Fibroblast of skin of right biceps (primary cell): ENCODE results near the gene ANKFN1.
"Not testable (repeated sequence)": the region's sequence is repeated elsewhere in the genome, so short reads cannot be mapped to it uniquely, and the experiment has no call there.

Experiments used
- DNase-seq: peaks from one replicate; pipeline ENCODE4 v3.0.0-alpha.2; 2013

Gene ANKFN1

DNA sequence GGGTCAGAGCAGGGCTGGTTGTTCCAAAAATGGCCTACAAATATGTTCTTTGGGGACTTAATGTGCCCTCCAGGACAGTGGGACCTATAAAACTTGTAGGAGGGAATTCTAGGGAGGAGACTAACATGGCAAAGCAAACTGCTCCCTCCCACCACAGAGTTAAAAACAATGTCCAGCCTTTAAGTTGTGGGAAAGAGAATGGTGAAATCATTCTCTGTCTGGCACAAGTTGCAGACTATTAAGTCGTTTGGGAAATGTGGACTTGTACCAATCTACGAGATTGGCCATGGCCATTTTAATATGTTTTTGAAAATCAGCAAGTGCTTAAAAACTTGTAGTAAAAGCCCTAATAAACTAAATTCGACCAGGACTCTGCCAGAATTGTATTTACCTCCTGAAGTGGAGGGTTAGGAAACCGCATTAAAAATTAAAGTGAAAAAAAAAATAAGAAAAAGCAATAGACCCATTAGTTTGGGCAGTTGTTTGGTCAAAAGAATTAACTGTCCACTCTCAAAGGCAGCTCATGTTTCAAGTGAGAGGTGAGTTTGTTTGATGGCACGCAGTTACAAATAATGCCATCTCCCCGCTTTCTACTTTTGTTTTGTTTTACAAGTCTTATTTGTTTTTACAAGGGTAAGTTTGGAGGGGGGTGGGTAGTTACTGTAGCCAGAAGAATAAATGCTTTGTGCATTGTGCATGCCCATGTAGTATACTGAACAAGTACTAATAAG lies 32.4 kb downstream of the ANKFN1 start:
- peak; percentile 54 for DNase-seq

DNA sequence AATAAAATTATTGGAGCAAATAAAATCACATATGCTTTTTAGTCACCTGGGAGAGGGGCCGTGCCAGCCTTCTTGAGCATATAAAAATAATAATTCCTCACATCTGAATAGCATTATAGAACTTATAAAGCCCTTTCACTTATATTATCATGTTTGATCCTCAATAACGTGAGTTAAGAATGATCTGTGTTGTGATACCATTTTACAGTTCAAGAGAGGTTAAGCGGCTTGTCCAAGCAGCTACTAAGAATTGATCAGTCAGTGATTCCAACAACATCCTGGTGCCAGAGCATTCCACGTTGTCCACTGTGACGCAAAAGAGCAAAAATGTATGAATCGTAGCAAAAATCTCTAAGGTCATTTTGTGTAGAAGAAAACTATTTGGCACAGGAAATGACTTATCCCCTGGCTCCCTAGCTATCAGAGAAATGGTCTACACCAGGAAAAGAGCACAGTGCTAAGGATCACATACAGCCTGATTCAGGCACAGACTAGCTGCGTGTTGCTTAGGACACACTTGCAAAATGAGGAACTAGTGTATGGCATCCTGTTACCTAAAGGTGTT lies 33.0 kb downstream of the ANKFN1 start:
- peak; percentile 94 for DNase-seq

DNA sequence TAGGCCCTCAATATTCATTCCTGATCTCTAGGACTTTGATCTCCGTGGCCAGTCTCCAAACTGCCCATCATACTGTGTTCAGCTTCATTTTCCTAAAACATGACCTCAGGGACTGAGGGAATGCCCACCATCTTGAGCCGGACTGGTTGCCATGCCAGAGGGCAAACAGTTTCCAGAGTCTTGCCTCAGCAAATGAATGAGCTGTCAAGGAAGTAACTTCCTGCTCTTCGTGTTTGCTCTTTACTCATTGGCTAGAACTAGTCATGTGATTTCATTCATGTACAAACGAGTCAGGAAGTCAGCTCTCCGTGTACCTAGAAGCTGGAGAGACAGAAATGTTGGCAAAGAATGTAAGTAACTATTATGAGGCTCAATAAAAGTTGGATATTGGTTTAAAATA lies 50.2 kb downstream of the ANKFN1 start:
- peak; percentile 7 for DNase-seq

DNA sequence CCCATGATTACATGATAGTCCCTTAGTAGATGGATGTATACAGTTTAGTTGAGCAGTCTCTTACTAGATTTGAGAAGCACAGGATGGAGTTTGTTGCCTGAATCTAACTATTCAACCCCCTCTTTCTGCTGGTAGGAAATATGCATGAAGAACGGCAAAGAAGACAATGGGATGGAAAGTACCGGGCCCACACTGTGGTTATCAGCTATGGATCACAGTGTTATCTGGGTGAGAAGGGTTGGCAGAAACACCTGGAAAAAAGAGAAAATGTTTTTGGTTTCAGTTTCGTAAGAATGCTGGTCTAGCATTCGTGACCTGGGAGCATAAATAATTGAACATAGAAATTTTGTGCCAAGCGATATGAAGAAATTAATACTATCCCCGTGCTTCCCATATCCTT lies 53.1 kb downstream of the ANKFN1 start:
- no peak for DNase-seq

DNA sequence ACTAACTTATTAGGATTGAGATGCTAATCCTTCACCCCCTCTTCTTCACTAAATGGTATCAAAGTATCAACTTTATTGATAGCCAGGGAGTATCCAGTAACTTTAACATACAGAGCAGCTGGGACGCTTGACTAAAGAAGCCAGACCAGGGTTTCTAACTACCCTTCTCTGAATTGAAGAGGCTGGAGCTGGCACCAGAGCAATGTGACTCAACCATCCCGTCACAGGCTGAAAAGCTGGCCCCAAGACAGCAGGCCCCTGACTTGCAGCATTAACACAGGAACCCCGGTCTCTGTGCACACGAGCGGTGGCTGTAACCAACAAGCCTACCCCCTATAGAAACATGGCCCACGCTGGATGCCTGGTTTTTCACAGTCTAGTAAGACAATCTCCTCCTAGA lies 59.8 kb downstream of the ANKFN1 start:
- DNase-seq = peak; percentile 14

DNA sequence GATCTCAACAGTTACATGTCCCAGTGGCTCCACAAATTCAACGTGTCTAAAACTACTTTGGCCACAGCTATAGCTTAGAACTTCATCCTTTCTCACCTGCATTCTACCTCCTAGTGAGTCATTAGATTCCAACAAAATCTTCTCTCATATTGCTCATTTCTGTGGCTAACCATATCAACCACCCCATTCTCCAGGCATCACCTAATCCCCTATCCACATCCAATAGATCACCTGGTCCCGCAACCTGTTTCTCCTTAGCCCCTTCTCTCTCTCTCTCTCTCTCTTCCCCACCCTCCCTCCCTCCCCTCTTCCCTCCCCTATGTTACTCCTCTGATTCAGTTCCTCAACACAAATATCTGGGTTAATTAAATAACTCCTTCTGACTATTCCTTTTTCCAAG lies 64.6 kb downstream of the ANKFN1 start:
- DNase-seq = no peak

DNA sequence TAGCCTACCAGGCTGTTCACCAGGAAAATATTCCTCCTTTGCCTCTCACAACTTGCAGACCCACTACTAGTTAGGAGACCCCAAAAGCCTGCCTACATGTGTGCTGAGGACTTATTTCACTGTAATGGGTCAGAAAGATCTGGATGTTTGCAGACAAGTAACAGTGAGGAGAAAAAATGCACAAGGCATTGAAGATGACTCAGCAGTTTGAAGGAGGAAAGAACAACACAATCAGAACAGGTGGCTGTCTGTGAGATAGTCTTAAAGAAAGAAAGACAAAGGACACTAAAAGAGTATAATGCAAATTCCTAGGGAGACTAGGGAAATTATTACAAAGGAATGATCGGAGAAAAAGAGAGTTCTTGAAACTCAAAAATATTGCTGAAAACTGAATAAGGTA lies 69.0 kb downstream of the ANKFN1 start:
- no peak for DNase-seq

DNA sequence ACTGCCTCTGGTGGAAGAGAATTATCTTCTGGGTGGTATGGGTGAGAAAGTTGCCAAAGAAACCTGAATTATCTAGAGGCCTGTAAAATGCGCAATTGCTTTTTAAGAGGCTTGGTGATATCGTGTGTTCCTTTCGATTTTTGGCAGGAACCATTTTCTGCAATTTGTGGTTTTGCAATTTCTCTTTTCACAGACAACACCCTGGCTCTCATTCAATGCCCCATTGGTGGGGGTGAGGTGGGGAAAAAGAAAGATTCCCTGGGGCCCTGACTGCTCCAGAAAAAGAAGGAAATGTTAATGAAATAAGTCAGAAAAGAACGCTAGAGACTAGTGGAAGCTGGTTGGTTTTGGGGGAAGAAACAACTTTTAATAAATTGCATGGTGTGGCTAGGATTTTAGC lies 77.4 kb downstream of the ANKFN1 start:
- peak; percentile 69 for DNase-seq

DNA sequence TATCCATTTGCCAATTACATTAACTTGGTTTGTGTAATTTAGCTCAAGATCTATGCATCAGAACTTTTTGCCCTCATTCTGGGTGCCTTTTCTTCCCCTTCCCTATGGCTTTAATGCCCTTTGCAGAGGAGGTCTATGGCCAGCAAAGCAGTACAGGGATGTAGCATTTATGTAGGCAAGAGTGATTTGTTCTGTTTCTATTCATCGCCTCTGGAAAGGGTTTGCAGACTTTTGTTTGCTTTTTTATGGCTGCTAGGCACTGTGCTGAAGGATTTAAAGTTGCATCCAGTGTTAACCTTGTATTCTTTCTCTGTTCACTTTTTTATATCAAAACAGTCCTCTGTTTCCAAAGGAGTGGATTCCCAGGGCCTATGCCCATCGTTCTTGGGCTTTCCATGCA lies 78.0 kb downstream of the ANKFN1 start:
- DNase-seq = no peak

DNA sequence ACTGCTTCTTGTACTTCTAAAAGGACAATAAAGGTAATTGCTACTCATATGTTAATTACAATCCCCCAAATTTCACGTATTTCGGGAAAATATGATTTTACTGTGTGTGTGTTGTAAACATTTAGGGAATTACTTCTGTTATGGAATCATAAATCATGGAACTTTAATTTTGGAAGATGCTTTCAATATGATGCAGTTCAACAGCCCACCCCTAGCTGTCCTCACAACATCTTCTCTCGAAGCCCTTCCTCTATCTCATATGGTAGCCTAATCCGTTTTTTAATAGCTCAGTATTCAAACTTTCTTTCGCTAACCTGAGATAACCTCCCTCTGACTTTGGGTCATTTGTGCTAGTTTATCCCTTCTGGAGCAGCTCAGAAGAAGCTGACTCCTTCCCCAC lies 78.4 kb downstream of the ANKFN1 start:
- no peak for DNase-seq

DNA sequence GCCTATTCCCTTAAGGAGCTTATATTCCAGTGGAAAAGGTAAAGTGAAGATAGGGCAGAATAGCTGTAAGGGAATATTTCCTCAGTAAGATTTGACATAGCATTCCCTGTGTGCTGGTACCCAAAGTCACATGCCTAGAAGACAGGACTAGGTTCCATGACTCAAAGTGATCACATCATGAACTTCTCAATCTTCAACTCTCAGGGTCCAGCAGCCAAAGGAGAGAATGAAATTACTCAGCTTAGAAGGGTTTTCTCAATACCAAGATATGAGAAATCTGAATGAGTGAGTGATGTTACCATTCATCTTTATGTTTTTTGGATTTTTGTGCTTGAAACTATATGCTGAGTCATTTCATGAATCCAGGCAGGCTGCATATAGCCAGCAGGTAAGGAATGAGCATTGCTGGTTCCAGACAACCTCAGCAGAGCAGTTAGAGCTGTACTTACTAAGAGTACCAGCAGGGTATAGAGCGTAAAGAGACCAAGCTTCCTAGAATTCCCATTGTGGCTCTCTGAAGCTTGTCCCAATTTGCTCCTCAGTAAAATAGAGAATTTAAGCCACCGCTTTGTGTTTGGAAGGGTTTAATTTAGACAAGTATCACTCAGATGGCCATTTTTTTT lies 91.1 kb downstream of the ANKFN1 start:
- peak; percentile 2 for DNase-seq

DNA sequence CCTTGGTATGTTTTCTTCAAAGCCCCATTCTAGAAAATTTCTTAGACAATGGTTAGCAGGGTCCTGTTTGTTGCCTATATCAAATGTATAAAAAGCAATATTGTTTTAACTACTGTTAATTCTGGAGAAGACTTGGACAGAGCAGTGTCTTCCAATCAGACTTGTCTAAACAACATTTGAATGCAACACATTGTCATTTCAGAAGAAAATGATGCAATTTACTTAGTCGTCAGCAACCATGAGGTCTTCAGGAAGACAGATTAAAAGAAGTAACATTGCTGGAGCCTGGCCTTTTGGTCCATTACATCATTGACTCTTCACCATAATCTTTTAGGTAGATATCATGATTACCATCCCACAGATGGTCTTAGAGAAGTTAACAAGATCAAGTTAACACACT lies 94.5 kb downstream of the ANKFN1 start:
- no peak for DNase-seq

DNA sequence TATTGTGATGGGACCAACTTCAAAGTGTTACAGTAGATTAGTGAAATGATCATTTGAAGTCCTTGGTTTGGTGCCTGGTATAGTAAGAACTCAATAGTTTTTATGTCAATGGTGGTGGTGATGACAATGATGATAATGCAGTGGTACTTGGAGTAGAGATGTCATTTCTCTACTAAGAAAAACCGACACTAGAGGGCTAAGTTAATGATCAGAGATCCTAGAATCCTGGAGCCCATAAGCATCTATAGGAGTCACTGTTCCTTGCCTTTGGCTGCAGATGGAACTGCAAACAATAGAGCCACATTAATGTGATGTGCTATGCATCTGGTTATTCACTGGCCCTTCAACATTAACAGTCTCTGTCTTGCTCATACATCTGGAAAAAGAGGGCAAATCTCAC lies 103.8 kb downstream of the ANKFN1 start:
- no peak for DNase-seq

DNA sequence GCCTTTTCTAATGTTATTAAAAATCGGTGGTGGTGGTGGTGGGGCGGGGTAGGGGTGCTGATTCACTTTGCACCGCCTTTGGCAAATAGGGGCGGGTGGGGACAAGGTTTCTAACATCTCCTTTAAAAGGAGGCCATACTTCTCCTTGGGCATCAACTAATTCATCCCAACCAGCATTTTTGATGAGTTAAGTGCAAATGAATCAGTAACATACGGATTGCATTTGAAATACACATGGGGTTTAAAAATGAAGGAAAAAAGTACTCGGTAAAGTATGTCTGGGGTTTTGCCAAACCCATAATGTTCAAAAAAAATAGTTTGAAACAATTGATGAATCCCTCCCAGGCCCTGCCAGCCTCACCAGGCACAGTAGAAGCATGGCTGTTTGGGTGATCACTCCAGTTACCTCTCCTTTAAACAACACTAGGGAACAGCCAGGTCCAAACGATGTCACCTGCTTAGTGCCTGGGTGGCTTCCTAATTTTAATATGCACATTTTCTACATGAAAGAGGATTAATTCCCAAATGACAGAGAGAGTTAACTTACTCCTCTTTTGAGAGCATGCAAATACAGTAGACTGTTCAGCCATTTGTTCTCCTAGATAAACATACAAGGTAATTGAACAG lies 107.2 kb downstream of the ANKFN1 start:
- peak; percentile 77 for DNase-seq

DNA sequence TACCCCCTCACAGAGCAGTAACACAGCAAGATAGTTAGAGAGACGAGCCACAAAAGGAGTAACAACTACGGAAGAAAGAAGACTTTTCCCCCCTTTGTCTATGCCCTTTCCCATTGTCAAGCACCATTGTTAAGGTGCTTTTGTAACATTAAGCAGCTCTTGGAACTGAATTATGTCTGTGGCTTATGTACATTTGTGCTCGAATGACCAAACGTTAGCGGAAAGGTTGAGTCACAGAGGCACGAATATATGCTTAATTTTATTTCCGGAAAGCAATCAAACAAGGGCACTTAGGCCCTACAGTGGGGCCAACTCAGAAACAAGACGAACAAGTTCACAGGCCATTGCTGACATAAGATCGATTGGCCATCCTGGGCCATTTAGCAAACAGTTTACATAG lies 109.5 kb downstream of the ANKFN1 start:
- no peak for DNase-seq

DNA sequence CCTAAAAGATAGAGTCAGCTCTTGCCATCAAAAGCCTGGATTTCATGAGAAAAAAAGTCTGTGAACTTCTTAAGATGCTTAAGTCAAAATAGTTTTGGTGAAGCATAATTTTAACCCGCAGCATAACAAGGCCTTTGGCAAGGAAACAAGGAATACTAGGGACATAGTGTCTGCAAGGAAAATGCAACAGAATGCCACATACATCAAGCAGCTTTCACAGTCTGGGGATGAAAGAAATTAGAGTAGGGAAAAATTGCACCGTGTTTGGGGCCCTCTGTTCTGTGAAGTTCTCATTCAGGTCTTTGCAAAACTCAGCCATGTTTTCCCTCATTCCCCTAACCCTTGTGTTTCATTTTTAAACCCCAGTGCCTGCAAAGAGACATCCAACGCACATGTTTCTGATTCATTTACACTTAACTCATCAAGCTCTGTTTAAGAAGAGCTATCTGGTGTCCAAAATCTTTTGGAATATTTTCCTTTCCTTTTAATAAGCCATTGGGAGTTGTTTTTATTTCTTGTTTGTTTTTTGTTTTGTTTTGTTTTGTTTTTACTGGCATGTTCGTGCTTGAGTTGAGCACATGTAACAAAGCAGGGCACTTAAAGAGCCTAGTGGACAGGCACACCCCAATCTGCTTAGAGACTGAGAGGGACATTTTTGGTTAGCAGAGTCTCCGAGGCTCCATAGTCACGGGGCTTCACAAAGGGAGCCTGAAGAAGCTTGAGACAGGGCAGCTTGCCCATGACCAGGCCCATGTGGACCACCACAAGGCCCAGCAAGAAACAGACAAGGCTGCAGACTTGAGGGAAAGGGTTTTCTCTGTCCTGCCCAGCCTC lies 116.5 kb downstream of the ANKFN1 start:
- peak; percentile 68 for DNase-seq

DNA sequence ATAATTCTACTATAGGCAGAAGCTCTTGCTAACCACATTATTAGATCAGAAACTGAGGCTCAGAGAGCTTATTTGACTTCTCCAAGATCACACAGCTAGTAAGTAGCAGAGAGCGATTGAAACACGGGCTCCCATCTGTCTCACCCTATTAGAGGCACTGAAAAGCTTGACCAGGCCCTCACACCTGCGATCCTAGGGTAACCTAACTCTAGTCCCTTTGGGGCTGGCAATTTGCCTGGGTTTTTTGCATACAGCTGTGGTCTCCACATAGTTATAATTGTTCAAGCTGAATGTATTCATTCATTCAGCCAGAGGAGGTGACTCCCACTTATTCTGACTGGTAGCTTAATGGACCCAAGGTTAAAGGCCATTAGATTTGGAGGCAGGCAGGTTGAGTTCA lies 121.2 kb downstream of the ANKFN1 start:
- DNase-seq = no peak

DNA sequence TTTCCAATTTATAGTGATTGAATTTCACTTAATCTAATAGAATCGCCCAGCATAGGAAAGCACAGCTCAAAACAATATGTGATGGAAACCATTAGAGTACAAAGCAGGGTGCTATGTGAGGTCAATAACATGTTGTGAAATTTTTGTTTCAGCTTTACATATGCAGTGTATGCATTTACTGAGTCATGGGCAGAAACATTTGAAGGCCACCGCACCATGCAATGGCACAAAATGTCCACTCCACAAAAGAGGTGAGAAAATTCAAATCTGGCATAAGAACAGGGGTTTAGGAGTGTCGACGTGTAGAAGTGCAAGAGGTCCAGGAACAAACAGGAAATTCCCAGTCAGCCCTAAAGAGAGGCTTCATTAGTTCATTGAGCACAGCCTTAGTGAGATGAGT lies 131.2 kb downstream of the ANKFN1 start:
- no peak for DNase-seq

DNA sequence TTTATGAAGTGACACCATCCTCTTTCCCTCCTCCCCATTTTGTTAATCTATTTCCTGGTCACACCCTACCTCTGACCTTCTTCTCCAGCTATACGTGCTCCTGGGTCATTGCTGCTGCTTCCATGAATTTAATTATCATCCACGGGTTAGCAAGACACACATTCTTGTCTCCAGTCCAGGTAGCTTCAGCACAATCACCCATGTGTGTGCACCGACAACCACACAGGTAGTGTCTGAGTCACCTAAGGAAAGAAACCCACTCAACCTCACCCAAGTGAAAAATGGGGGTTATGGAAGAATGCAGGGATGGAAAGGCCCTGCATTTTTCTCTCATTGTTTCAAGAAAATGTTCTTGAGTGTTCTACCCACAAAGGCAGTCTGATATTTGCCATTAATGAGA lies 135.5 kb downstream of the ANKFN1 start:
- DNase-seq = not testable (repeated sequence)

DNA sequence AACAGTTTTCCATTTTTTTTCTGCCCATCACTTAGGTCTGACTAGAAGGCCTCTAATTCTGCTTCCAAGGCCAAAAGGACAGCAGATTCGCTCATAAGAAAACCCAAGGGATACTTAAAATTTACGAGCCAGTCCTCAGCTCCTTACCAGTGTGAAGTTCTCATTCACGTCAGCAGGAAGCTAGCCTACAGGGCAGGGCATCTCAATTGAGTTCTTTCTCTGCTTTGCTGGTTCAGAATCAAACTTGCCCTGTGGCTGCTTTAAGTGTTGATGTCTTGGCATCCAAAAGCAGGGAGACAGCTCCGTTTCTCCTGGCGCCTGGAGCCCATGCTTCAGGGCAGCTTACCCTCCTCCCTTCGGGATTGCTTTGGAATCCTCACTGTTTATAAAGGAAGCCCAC lies 136.0 kb downstream of the ANKFN1 start:
- no peak for DNase-seq

DNA sequence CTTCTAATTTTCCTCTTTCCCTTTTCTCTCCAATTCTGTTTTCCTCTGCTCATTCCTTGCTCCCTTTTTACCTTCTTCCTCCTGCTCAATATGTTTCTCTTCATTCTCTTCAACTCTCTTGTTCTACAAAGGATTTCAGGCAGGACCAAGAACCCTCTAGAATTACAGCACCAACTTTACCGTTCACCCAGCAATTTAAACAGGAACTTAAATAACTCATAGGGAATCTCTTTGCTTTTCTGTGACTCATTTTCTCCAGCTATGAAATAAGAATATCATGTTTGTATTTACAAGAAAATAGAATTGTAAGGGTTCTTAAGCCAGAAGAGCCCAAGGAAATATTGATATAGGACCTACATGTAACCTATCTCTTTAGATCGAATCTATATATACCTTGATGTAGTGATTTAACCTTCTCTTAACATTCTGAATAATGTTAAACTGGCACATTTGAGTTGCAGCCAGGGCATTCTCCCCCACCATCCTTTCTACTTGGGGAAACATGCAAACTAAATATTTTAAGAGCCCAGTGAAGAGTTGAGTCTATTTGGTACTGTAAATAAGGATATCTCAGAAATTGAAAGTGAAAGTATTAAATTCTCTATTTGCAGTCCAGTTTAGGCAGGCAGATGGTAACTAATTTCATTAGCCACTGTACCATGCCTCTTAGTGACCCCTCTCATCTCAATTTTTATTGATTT lies 137.0 kb downstream of the ANKFN1 start:
- DNase-seq = no peak

DNA sequence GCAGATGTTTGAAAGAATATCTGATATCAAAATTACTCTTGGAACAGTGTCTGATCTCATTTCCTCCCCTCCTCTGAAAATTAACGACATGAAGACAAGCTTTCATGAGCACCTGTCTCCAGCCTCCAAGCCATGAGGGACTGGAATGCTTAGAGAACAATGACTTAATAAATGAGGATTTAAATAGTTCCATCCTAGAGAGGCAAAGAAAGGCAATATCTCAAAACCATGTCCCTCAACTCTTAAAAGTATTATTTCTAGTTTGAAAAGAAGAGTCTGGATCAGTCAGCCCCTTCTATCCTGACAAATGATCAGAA lies 137.5 kb downstream of the ANKFN1 start:
- DNase-seq = no peak
